Peyer's patch (tissue), 4 donors: ENCODE measurements around the gene ICE2. TPM values are rescaled to one million over a fixed set of nuclear protein-coding genes. Genes with fewer than 3 reads are reported as not detected.

Experiments
- DNase-seq, 3 donors: peaks; one replicate each; pipeline ENCODE4 v3.0.0-alpha.2; 2017 to 2019
- H3K27ac ChIP-seq, 4 donors: fragments of 200-600 bp; sonication (generic); one replicate each; pipeline ENCODE4 v1.5.1; 2016 to 2019
- H3K27me3 ChIP-seq, 2 donors: fragments of 200-600 bp; sonication (generic); one replicate each; pipeline ENCODE4 v1.5.1; 2019
- H3K36me3 ChIP-seq, 3 donors: fragments of 200-600 bp; sonication (generic); one replicate each; pipeline ENCODE4 v1.5.1; 2016 to 2019
- H3K4me1 ChIP-seq, 4 donors: fragments of 200-600 bp; sonication (generic); one replicate each; pipeline ENCODE4 v1.5.1; 2016 to 2019
- H3K4me3 ChIP-seq, 4 donors: fragments of 200-600 bp; sonication (generic); 1 replicate in 3 of 4; 2 replicates in 1 of 4; pipeline ENCODE4 v1.5.1; 2016 to 2019; ENCODE audit warnings: mild to moderate bottlenecking in 1 of 4
- H3K9me3 ChIP-seq, 4 donors: fragments of 200-600 bp; sonication (generic); one replicate each; pipeline ENCODE4 v1.5.1; 2016 to 2019; ENCODE audit warnings: mild to moderate bottlenecking in 1 of 4
- CTCF ChIP-seq, 6 experiments: fragments of 450-650 bp in 4 of 6; fragments of 200-600 bp in 2 of 6; sonication (generic) in 1 of 6; IDR thresholded peaks; one replicate each; pipeline ENCODE4 v1.5.1; 2017 to 2019; ENCODE audit warnings: antibody characterized with exemption in 6 of 6, mild to moderate bottlenecking in 3 of 6, moderate library complexity in 1 of 6
- POLR2A ChIP-seq, 2 donors: fragments of 450-650 bp; IDR thresholded peaks; one replicate each; pipeline ENCODE4 v1.5.1; 2017; ENCODE audit warnings: antibody characterized with exemption in 2 of 2, mild to moderate bottlenecking in 2 of 2, moderate library complexity in 2 of 2
- total RNA-seq, 4 donors: library from RNA; depleted of rRNA; stranded (reverse); fragments of >200 nt; gene quantifications; one replicate each; pipeline ENCODE4 v1.1.0, GENCODE V29; 2016

Gene ICE2
- total RNA-seq, 4 donors from 2014 or later = 14.7 to 27.2 (median 19.6) TPM

GRCh38 chr15:60460931-60461330 is 18.0 kb downstream of the ICE2 start:
- H3K9me3 ChIP-seq = no peaks in the 10 kb centered on the region
- H3K36me3 ChIP-seq = peaks cover 0 to 12% (median 0%) of the 10 kb centered on the region in 3 donors
- H3K27me3 ChIP-seq = no peaks in the 10 kb centered on the region
- no peak for DNase-seq
- no peak for TF ChIP-seq POLR2A (IDR thresholded peaks at IDR 0.05)
- no peak overlapping the region for H3K4me3 ChIP-seq
- H3K27ac ChIP-seq = no peak overlapping the region
- no peaks in the 10 kb centered on the region for H3K4me1 ChIP-seq

GRCh38 chr15:60458721-60459120 is 20.2 kb downstream of the ICE2 start:
- Histone ChIP-seq H3K4me3 (no peak overlapping the region), H3K27me3 (no peaks in the 10 kb centered on the region), H3K9me3 (no peaks in the 10 kb centered on the region), H3K4me1 (no peaks in the 10 kb centered on the region), H3K27ac (no peak overlapping the region), H3K36me3 (peaks cover 0 to 14% (median 0%) of the 10 kb centered on the region in 3 donors)
- TF ChIP-seq CTCF (IDR thresholded peaks at IDR 0.05) = no peak
- no peak for TF ChIP-seq POLR2A (IDR thresholded peaks at IDR 0.05)
- DNase-seq = no peak

GRCh38 chr15:60457985-60458384 is 21.0 kb downstream of the ICE2 start:
- Histone ChIP-seq H3K27ac (no peak overlapping the region), H3K27me3 (no peaks in the 10 kb centered on the region), H3K4me1 (no peaks in the 10 kb centered on the region), H3K36me3 (peaks cover 0 to 18% (median 0%) of the 10 kb centered on the region in 3 donors), H3K4me3 (no peak overlapping the region), H3K9me3 (no peaks in the 10 kb centered on the region)
- TF ChIP-seq POLR2A (IDR thresholded peaks at IDR 0.05) (no peak), CTCF (IDR thresholded peaks at IDR 0.05) (no peak)
- no peak for DNase-seq

DNA sequence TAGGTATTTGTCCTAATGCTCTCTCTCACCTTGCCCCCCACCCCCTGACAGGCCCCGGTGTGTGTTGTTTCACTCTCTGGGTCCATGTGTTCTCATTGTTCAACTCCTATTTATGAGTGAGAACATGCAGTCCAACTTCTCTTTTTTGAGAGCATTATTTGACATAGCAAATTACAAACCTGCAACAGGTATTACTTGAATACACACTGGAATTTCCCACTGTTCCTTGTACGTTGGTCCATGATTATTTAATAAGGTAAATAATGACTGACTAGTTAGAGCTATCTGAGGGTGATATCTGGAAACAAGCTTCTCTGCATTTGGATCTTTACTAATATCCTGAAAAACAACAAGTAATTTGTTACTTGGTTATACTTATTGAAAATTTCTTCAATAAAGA is 24.1 kb downstream of the ICE2 start:
- Histone ChIP-seq H3K9me3 (no peaks in the 10 kb centered on the region), H3K27ac (no peak overlapping the region), H3K4me3 (no peak overlapping the region), H3K4me1 (no peaks in the 10 kb centered on the region), H3K27me3 (no peaks in the 10 kb centered on the region), H3K36me3 (peaks cover 0 to 30% (median 0%) of the 10 kb centered on the region in 3 donors)
- DNase-seq = no peak
- TF ChIP-seq CTCF (IDR thresholded peaks at IDR 0.05) (no peak), POLR2A (IDR thresholded peaks at IDR 0.05) (no peak)

GRCh38 chr15:60448668-60449360 is 30.1 kb downstream of the ICE2 start:
- DNase-seq = no peak
- peaks cover 0 to 30% (median 0%) of the 10 kb centered on the region in 3 donors for H3K36me3 ChIP-seq
- no peaks in the 10 kb centered on the region for H3K27me3 ChIP-seq
- H3K27ac ChIP-seq = no peak overlapping the region
- no peak for TF ChIP-seq POLR2A (IDR thresholded peaks at IDR 0.05)
- no peak overlapping the region for H3K4me3 ChIP-seq
- no peaks in the 10 kb centered on the region for H3K9me3 ChIP-seq
- H3K4me1 ChIP-seq = peaks cover 0 to 1% (median 0%) of the 10 kb centered on the region in 4 donors

- no peak overlapping the region for H3K27ac ChIP-seq
- peak in 4 of 6 experiments; percentile 45 to 62 (median 62) for TF ChIP-seq CTCF (IDR thresholded peaks at IDR 0.05)
- no peak for TF ChIP-seq POLR2A (IDR thresholded peaks at IDR 0.05)
- no peaks in the 10 kb centered on the region for H3K9me3 ChIP-seq
- peaks cover 0 to 33% (median 0%) of the 10 kb centered on the region in 4 donors for H3K4me1 ChIP-seq
- H3K27me3 ChIP-seq = no peaks in the 10 kb centered on the region
- H3K4me3 ChIP-seq = no peak overlapping the region
- H3K36me3 ChIP-seq = peaks cover 0 to 13% (median 0%) of the 10 kb centered on the region in 3 donors
- DNase-seq = no peak
Measured at GRCh38 chr15:60444289-60444912, 34.5 kb downstream of the ICE2 start.
